DLD1 (cell line): ENCODE results near the gene NONO.
"Not testable (repeated sequence)": the region's sequence is repeated elsewhere in the genome, so short reads cannot be mapped to it uniquely, and the experiment has no call there.

Experiments
- in situ Hi-C: cut with HindIII; loops from 2 replicates; pipeline ENCODE4 v1.10.0; 2017; ENCODE audit warnings: low sequenced_read_pairs

The NONO gene

GRCh38 chrX:71283403-71284143 is at the start of gene NONO:
NONO (plus strand) TSS chrX:71283635; CDS start chrX:71290638, 7,003 bp downstream.
- in situ Hi-C loops, result no loop called here

DNA sequence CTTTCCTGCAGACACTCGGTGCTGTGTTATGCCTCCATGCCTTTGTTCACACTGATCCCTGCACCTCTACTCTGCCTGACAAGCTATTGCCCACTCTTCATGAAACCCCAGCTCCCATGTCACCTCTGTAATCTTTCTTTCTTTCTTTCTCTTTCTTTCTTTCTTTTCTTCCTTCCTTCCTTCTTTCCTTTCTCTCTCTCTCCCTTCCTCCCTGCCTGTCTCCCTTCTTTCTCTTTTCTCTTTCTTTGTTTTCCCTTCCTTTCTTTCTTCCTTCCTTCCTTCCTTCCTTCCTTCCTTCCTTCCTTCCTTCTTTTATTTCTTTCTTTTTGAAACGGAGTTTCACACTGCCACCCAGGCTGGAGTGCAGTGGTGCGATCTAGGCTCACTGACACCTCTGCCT is 48.0 kb upstream of the NONO start:
- in situ Hi-C loops, result no loop called here

- in situ Hi-C loops, result no loop called here
Measured at GRCh38 chrX:71236836-71237235, 46.6 kb upstream of the NONO start.

GRCh38 chrX:71239781-71240180 is 43.7 kb upstream of the NONO start:
- in situ Hi-C loops, result no loop called here

GRCh38 chrX:71241301-71241700 is 42.1 kb upstream of the NONO start:
- in situ Hi-C loops, result no loop called here

GRCh38 chrX:71244359-71245128 is 38.9 kb upstream of the NONO start:
- in situ Hi-C loops, result no loop called here

DNA sequence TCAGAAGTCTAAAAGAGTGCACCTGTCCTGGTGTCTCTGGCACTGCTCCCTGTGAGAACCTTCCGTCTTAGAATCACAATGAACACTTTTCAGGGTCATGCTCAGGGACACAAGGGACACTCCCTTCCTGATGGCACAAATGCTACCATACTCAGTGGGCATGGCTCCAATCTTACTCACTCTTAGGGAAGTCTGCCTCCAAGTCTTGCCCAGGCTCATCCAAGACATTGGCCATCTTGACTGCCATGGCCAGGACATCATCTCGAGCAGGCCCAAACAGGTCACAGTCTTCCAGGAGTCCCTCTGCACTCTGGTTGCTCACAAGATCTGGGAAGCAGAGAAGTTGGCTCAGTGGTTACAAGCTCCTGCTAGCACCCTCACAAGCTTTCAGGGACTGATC is 38.3 kb upstream of the NONO start:
- in situ Hi-C loops, result no loop called here

GRCh38 chrX:71250841-71251240 is 32.6 kb upstream of the NONO start:
- in situ Hi-C loops, result no loop called here

DNA sequence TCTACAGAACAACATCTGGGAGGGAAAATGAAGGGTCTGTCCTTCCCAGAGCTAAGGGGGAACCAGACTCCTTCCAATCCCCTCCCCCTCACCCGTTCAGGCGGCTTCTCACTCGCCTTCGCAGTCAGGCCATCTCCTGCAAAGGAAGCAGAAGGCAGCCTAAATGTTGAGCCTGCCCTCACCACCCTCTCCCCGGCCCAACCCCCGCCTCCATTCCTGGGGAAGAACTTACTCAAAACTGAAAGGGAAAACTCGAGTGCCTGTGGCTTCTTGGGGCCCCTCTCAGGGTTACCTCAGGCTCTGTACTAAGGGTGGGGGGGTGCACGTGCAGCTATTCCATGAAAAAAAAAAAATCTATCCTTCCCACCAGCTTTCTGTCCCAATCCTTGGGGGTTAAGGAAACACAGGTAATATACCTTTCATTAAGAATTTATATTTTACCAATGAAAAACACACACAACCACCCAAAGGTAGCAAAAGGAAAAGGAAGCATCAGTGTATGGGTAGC is 31.9 kb upstream of the NONO start:
- in situ Hi-C loops, result no loop called here

- in situ Hi-C loops, result no loop called here
Measured at GRCh38 chrX:71252221-71252620, 31.2 kb upstream of the NONO start.

DNA sequence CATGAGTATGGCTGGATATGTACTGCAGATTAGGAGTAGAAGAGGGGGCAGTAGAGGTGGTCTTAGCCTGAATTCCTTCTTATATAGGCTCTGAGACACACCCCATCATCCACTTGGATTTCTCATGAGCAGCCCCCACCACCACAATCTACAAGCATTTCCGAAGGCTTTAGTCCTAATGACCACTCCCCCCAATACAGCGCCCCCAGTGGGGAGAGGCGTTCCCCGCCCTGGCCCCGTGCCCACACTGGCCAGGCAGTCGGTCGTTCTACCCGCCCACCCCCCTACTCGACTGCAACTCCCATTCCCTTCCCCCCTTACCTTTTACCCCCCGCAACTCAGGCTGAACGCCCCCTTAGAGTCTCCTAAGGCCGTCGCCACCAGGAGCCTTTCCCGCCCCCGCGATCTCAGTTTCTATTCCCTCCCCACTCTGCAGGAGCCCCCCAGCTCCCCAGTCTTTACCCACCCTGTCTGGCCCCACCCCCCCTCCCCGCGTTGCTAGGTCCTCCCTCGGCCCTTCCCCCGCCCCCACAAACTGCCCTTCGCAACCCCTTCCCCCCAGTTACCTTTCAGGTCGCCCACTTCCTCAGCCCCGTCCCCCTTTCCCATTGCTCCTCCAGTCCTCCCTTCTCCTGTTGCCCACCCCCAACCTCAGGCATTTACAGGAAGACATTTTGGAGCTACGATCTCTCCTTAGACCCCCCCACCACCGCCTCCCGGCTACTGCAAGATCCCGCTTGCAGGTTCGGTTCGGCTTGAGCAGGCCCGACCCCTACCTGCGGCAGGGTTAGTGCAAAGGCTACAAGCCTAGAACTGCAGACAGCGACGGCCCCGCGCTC is 30.0 kb upstream of the NONO start:
- in situ Hi-C loops, result no loop called here

DNA sequence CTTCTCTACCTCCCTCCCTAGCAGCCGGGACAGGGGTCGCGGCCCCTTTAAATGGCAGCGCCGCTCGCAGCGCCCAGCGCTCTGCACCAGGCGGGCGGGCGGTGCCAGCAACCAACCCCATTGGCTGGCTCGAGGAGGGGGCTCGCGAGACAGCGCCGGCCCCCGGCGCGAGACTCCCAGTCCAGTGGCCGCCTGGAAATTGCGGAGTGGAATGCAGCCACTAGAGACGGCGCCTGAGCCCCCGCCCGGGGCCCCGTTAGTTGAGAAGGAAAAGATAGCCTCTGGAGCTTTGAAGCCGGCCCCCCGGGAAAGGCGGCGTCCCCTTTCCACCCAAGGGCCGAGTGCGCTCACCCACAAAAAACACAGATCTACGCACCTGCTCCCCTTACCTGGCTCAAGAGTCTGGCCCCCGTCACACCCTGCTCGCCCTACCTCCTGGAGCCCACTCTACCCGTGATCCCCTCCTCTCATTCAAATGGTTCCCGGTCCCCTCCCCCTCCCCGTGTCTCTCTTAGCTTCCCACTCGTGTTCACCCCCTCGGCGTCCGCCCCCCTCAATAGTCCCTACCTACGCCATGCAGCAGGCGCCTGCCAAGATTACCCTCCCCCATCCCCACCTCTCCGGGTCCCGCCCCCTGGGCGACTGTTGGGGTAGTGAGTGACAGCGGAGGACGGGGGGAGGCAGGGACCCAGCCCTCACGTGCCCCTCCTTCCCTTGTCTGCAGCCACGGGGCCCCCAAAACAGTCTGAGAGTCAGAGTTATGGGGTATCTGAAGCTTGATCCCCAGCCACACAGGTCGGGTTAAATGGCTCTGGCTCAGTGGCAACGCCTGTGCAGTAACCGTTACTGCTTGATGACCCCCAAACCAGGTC is 29.1 kb upstream of the NONO start, which contains the start of gene ZMYM3:
Gene ZMYM3 (minus strand): TSS at position 49 of the 872 bp plus-strand sequence. CDS start 885 bp downstream, outside the sequence.
- in situ Hi-C loops, result no loop called here

DNA sequence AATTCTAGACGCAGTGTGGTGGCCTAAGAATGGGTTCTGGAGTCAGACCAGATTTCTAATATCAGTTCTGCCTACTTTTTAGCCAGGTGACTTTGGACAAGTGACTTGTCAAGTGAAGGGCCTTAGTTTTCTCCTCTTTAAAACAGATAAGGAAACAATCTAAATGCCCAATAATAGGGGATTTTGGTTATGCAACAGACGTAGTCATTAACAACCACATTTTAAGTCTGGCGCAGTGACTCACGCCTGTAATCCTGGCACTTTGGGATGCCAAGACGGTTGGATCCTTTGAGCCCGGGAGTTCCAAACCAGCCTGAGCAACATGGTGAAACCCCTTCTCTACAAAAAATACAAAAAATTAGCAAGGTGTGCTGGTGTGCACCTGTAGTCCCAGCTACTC is 27.4 kb upstream of the NONO start:
- in situ Hi-C loops, result no loop called here

GRCh38 chrX:71256856-71257255 is 26.6 kb upstream of the NONO start:
- in situ Hi-C loops, result no loop called here

DNA sequence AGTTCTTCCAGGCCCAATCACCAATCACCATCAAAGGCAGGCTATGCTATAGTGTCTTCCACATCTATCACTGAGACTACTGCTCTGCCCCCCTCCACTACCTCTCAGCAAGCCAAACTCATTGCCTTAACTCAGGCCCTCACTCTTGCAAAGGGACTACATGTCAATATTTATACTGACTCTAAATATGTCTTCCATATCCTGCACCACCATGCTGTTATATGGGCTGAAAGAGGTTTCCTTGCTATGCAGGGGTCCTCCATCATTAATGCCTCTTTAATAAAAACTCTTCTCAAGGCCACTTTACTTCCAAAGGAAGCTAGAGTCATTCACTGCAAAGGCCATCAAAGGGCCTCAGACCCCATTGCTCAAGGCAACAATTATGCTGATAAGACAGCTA is 14.8 kb upstream of the NONO start:
- in situ Hi-C loops, result not testable (repeated sequence)

DNA sequence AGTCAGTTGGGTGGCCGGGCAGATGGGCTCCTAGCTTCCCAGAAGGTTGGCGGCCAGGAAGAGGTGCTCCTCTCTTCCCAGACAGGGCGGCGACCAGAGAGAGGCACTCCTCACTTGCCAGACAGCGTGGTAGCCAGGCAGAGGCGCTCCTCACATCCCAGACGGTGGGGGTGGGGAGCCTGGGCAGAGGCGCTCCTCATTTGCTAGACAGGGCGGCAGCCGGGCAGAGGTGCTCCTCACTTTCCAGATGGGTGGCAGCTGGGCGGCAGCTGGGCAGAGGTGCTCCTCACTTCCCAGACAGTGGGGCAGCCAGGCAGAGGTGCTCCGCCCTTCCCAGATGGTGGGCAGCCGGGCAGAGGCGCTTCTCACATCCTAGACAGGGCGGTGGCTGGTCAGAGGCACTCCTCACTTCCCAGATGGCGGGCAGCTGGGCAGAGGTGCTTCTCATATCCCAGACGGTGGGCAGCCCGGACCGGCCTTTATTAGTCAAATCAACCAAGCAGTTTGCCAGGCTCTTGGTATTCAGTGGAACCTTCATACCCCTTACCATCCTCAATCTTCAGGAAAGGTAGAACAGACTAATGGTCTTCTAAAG is 13.5 kb upstream of the NONO start:
- in situ Hi-C loops, result no loop called here

DNA sequence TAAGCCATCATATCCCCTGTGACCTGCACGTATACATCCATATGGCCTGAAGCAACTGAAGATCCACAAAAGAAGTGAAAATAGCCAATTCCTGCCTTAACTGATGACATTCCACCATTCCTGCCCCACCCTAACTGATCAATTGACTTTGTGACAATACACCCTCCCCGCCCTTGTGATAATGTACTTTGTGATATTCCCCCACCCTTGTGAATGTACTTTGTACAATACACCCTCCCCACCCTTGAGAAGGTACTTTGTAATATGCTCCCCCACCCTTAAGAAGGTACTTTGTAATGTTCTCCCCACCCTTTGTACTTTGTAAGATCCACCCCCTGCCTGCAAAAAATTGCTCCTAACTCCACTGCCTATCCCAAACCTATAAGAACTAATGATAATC is 11.1 kb upstream of the NONO start:
- in situ Hi-C loops, result not testable (repeated sequence)

DNA sequence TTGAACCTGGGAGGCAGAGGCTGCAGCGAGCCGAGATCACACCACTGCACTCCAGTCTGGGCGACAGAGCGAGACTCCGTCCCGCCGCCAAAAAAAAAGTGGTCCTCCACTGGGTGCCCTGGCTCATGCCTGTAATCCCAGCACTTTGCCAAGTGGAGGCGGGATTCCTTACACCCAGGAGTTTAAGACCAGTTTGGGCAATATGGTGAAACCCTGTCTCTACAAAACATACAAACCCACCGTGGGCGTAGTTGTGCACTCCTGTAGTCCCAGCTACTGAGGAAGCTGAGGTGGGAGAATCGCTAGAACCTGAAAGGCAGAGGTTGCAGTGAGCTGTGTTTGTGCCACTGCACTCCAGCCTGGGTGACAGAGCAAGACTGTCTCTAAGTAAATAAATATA is 2.1 kb upstream of the NONO start:
- in situ Hi-C loops, result not testable (repeated sequence)

GRCh38 chrX:71282514-71283402 is 677 bp upstream of the NONO start:
- in situ Hi-C loops, result no loop called here
